Loucy (cell line): ENCODE data around the gene RXRA.

Experiments used
- H2AFZ ChIP-seq: fragments of 200-600 bp; sonication (generic); 2 replicates; pipeline ENCODE4 v1.6.0; 2016; ENCODE audit warnings: antibody characterized with exemption, mild to moderate bottlenecking, low read length, moderate library complexity
- H3F3A ChIP-seq: fragments of 200-600 bp; 2 replicates; pipeline ENCODE4 v1.6.0; 2016; ENCODE audit warnings: antibody characterized with exemption, low read depth, mild to moderate bottlenecking
- H3K27me3 ChIP-seq: fragments of 200-600 bp; sonication (generic); 2 replicates; pipeline ENCODE4 v1.6.1; 2014; ENCODE audit warnings: low read length, mild to moderate bottlenecking; ENCODE audit not compliant: insufficient read depth, poor library complexity, severe bottlenecking
- H3K36me3 ChIP-seq: fragments of 200-600 bp; sonication (generic); 2 replicates; pipeline ENCODE4 v1.6.1; 2016; ENCODE audit warnings: low read length; ENCODE audit not compliant: insufficient read depth
- H3K4me1 ChIP-seq: fragments of 200-600 bp; sonication (generic); 2 replicates; pipeline ENCODE4 v1.5.1; 2014; ENCODE audit warnings: low read length, mild to moderate bottlenecking; ENCODE audit not compliant: insufficient read depth, poor library complexity, severe bottlenecking
- H3K4me2 ChIP-seq: fragments of 200-600 bp; sonication (generic); 2 replicates; pipeline ENCODE4 v1.6.0; 2014; ENCODE audit warnings: antibody characterized with exemption, low read length, low read depth, mild to moderate bottlenecking; ENCODE audit not compliant: poor library complexity, severe bottlenecking
- H3K4me3 ChIP-seq: fragments of 200-600 bp; sonication (generic); 2 replicates; pipeline ENCODE4 v1.5.1; 2014; ENCODE audit warnings: low read length, mild to moderate bottlenecking, mixed read lengths; ENCODE audit not compliant: poor library complexity, severe bottlenecking
- H3K79me2 ChIP-seq: fragments of 200-600 bp; sonication (generic); 2 replicates; pipeline ENCODE4 v1.6.1; 2014; ENCODE audit warnings: low read length; ENCODE audit not compliant: insufficient read depth
- H3K9ac ChIP-seq: fragments of 200-600 bp; sonication (generic); 2 replicates; pipeline ENCODE4 v1.6.0; 2014; ENCODE audit warnings: mild to moderate bottlenecking, low read depth, low read length, moderate library complexity; ENCODE audit not compliant: poor library complexity, severe bottlenecking
- H3K9me2 ChIP-seq: fragments of 200-600 bp; sonication (generic); replicated peaks from 2 replicates; pipeline ENCODE4 v1.6.1; 2016; ENCODE audit warnings: low read depth, low read length, mixed read lengths
- H3K9me3 ChIP-seq: fragments of 200-600 bp; sonication (generic); 2 replicates; pipeline ENCODE4 v1.6.1; 2014; ENCODE audit warnings: mild to moderate bottlenecking, antibody characterized with exemption, low read length, low read depth; ENCODE audit not compliant: insufficient read depth
- H4K20me1 ChIP-seq: fragments of 200-600 bp; sonication (generic); 2 replicates; pipeline ENCODE4 v1.6.0; 2014; ENCODE audit warnings: antibody characterized with exemption, low read length, mild to moderate bottlenecking; ENCODE audit not compliant: insufficient read depth, poor library complexity, severe bottlenecking
- EZH2phosphoT487 ChIP-seq: fragments of 200-600 bp; IDR thresholded peaks from 2 replicates; pipeline ENCODE4 v1.6.1; 2018; ENCODE audit warnings: antibody characterized with exemption, mild to moderate bottlenecking, moderate library complexity, borderline replicate concordance
- TF ChIP-seq, protein P1 (sequence below): fragments of 200-600 bp; sonication (generic); conservative IDR thresholded peaks from 2 replicates; pipeline ENCODE4 v1.5.1; 2014; ENCODE audit warnings: mild to moderate bottlenecking, antibody characterized with exemption, low read length

The RXRA gene

DNA sequence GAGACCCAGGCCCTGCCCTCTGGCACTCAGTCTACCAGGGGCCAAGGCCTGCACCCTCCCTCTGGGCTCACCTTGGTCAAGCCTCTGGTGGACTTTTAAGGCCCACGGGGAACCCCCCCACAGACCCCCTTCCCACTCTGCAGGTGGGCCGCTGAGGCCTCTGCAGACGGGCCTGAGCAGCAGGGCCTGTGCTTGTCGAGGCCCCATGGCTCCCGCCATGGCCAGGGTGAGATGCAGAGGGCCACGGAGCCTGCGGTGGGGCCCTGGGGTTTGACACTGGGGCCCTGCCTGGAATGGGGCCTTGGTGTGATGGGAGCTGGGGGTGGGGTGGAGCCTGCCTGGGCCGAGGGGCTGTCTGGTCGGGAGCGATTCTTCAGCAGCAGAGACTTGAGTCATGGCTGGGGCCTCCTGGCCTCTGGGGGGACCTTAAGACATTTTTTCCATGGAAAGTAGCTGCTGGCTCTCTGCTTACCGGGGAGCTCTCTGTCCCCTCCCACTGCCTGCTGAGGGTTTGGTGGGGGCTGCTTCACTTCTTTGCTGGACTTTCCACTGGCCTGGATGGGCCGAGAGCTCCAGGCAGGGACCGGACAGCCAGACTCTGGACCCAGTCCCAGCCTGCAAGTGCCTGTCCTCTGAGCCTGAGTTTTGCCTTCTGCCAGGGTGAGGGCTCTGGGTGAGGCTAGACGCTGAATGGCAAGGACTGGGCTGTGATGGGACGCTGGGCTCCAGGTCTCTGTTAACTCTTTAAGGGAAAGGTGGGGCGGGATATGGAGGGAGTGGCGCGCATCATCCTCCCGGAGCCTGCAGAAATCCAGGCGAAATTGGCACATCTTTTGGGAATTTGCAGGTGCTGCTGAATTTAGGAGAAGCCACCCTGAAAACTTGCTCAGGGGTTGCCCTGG, 132.2 kb downstream of the RXRA start:
- TF ChIP-seq, protein P1, sequence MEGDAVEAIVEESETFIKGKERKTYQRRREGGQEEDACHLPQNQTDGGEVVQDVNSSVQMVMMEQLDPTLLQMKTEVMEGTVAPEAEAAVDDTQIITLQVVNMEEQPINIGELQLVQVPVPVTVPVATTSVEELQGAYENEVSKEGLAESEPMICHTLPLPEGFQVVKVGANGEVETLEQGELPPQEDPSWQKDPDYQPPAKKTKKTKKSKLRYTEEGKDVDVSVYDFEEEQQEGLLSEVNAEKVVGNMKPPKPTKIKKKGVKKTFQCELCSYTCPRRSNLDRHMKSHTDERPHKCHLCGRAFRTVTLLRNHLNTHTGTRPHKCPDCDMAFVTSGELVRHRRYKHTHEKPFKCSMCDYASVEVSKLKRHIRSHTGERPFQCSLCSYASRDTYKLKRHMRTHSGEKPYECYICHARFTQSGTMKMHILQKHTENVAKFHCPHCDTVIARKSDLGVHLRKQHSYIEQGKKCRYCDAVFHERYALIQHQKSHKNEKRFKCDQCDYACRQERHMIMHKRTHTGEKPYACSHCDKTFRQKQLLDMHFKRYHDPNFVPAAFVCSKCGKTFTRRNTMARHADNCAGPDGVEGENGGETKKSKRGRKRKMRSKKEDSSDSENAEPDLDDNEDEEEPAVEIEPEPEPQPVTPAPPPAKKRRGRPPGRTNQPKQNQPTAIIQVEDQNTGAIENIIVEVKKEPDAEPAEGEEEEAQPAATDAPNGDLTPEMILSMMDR: no peak
- TF ChIP-seq EZH2phosphoT487: no peak
- Histone ChIP-seq H3K79me2 (no peaks in the 10 kb centered on the region; the same call in 1 of the 2 replicates), H3K9me3 (no peaks in the 10 kb centered on the region; the same call in 1 of the 2 replicates), H2AFZ (no peak overlapping the region), H3K4me3 (no peak overlapping the region), H3F3A (peaks cover 4% of the 10 kb centered on the region; the same call in 1 of the 2 replicates), H3K9ac (peak overlapping the region; percentile 72), H3K27me3 (no peaks in the 10 kb centered on the region), H3K9me2 (no peaks in the 10 kb centered on the region), H3K4me2 (no peak overlapping the region), H3K4me1 (peaks cover 91% of the 10 kb centered on the region), H3K36me3 (no peaks in the 10 kb centered on the region), H4K20me1 (no peaks in the 10 kb centered on the region)

DNA sequence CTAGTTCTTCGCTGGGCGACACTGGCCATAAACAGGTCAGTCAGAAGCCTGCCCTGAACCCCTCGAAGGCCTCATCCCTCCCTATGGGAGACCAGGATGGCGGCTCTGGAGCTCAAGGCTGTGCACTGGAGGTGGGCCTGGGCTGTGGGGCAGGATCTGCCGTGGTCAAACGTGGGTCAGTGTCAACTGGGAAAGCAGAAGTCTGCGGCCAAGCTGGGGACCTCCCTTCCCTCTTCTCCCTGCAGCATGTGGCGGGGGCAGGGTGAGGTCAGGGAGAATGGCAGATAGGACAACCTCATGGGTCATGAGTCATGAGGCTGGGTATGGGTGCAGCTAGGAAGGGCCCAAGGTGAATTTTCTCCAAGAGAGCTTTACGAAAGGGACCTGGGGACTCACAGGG, 132.9 kb downstream of the RXRA start:
- H2AFZ ChIP-seq: no peak overlapping the region
- peaks cover 95% of the 10 kb centered on the region for H3K4me1 ChIP-seq
- H3K4me2 ChIP-seq: no peak overlapping the region
- peaks cover 4% of the 10 kb centered on the region; the same call in 1 of the 2 replicates for H3F3A ChIP-seq
- no peaks in the 10 kb centered on the region for H4K20me1 ChIP-seq
- no peak for TF ChIP-seq EZH2phosphoT487
- TF ChIP-seq, protein P1: no peak
- H3K9me2 ChIP-seq: no peaks in the 10 kb centered on the region
- no peaks in the 10 kb centered on the region; the same call in 1 of the 2 replicates for H3K79me2 ChIP-seq
- H3K9me3 ChIP-seq: no peaks in the 10 kb centered on the region; the same call in 1 of the 2 replicates
- H3K9ac ChIP-seq: peak overlapping the region; percentile 72
- no peak overlapping the region for H3K4me3 ChIP-seq
- no peaks in the 10 kb centered on the region for H3K36me3 ChIP-seq
- H3K27me3 ChIP-seq: no peaks in the 10 kb centered on the region

GRCh38 chr9:134459573-134459972, 133.3 kb downstream of the RXRA start:
- Histone ChIP-seq H4K20me1 (no peaks in the 10 kb centered on the region), H3K79me2 (no peaks in the 10 kb centered on the region; the same call in 1 of the 2 replicates), H3F3A (peaks cover 4% of the 10 kb centered on the region; the same call in 1 of the 2 replicates), H3K27me3 (no peaks in the 10 kb centered on the region), H2AFZ (no peak overlapping the region), H3K4me1 (peaks cover 91% of the 10 kb centered on the region), H3K9me2 (no peaks in the 10 kb centered on the region), H3K4me2 (no peak overlapping the region), H3K36me3 (no peaks in the 10 kb centered on the region), H3K9me3 (no peaks in the 10 kb centered on the region; the same call in 1 of the 2 replicates), H3K4me3 (no peak overlapping the region), H3K9ac (peak overlapping the region; percentile 53)
- TF ChIP-seq, protein P1: no peak
- no peak for TF ChIP-seq EZH2phosphoT487
